ENCODE data around the gene NOP16. TPM values are rescaled to one million over a fixed set of nuclear protein-coding genes. Genes with fewer than 3 reads are reported as not detected.

Gene NOP16
- total and polyA plus RNA-seq, 2 of the 13 experiments (the other 11 are each of a cell fraction or from before 2014, with no cell fraction given), result 43.3 to 48.4 TPM

DNA sequence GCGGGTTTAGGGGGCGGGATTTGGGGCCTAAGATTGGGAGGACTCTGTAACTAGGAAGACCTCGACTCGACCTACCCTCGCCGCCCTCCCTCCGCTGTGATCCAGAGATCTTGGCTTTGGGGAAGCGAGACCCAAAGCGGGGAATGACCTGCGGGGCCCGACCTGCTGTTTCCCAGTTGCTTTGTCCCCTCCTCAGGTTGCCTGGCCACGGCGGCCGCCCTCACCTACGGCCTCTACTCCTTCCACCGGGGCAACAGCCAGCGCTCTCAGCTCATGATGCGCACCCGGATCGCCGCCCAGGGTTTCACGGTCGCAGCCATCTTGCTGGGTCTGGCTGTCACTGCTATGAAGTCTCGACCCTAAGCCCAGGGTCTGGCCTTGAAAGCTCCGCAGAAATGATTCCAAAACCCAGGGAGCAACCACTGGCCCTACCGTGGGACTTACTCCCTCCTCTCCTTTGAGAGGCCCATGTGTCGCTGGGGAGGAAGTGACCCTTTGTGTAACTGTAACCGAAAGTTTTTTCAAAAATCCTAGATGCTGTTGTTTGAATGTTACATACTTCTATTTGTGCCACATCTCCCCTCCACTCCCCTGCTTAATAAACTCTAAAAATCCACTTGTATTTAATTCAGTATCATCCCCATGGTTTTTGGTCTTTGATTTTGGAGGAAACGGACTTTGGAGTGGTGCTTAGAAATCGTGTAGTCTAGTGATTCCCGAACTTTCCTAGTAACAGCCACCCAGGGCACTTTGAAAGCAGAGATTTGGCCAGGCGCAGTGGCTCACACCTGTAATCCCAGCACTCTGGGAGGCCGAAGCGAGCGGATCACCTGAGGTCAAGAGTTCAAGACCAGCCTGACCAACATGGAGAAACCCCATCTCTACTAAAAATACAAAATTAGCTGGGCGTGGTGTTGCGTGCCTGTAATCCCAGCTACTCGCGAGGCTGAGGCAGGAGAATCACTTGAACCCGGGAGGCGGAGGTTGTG lies 1.0 kb upstream of the NOP16 start (continued):
- TF ChIP-seq, protein P1, sequence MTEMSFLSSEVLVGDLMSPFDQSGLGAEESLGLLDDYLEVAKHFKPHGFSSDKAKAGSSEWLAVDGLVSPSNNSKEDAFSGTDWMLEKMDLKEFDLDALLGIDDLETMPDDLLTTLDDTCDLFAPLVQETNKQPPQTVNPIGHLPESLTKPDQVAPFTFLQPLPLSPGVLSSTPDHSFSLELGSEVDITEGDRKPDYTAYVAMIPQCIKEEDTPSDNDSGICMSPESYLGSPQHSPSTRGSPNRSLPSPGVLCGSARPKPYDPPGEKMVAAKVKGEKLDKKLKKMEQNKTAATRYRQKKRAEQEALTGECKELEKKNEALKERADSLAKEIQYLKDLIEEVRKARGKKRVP (CRISPR knock-in tag; IDR thresholded peaks at IDR 0.05), result no peak; a peak in 1 of 4 replicates
- TF ChIP-seq, protein P2, sequence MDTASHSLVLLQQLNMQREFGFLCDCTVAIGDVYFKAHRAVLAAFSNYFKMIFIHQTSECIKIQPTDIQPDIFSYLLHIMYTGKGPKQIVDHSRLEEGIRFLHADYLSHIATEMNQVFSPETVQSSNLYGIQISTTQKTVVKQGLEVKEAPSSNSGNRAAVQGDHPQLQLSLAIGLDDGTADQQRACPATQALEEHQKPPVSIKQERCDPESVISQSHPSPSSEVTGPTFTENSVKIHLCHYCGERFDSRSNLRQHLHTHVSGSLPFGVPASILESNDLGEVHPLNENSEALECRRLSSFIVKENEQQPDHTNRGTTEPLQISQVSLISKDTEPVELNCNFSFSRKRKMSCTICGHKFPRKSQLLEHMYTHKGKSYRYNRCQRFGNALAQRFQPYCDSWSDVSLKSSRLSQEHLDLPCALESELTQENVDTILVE (CRISPR knock-in tag; IDR thresholded peaks at IDR 0.05), result no peak
- TF ChIP-seq, protein P3, sequence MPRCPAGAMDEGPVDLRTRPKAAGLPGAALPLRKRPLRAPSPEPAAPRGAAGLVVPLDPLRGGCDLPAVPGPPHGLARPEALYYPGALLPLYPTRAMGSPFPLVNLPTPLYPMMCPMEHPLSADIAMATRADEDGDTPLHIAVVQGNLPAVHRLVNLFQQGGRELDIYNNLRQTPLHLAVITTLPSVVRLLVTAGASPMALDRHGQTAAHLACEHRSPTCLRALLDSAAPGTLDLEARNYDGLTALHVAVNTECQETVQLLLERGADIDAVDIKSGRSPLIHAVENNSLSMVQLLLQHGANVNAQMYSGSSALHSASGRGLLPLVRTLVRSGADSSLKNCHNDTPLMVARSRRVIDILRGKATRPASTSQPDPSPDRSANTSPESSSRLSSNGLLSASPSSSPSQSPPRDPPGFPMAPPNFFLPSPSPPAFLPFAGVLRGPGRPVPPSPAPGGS (CRISPR knock-in tag; IDR thresholded peaks at IDR 0.05), result no peak
- TF ChIP-seq TMF1 (CRISPR knock-in tag; IDR thresholded peaks at IDR 0.05; ENCODE audit: low read depth) (no peak), ZKSCAN1 (IDR thresholded peaks at IDR 0.05; ENCODE audit: low read length) (no peak), MEIS2 (CRISPR knock-in tag; IDR thresholded peaks at IDR 0.05) (no peak; the same call in 1 of the 2 replicates), KLF9 (CRISPR knock-in tag; IDR thresholded peaks at IDR 0.05; ENCODE audit: low read depth) (no peak), ZNF451 (CRISPR knock-in tag; IDR thresholded peaks at IDR 0.05) (0 out of 2 replicates have a peak, but pooled peaks have one; percentile 44), ZNF562 (CRISPR knock-in tag; IDR thresholded peaks at IDR 0.05; ENCODE audit: borderline replicate concordance) (no peak), PAF1 (CRISPR knock-in tag; IDR thresholded peaks at IDR 0.05) (no peak), ZMYM2 (CRISPR knock-in tag; IDR thresholded peaks at IDR 0.05) (no peak), RCOR2 (CRISPR knock-in tag; IDR thresholded peaks at IDR 0.05) (no peak), MXD4 (CRISPR knock-in tag; IDR thresholded peaks at IDR 0.05) (0 out of 2 replicates have a peak, but pooled peaks have one; percentile 5), TOPORS (CRISPR knock-in tag; IDR thresholded peaks at IDR 0.05) (no peak), TBL1XR1 (IDR thresholded peaks at IDR 0.05; ENCODE audit: borderline replicate concordance, low read length, partially characterized antibody) (no peak), TARDBP (CRISPR knock-in tag; IDR thresholded peaks at IDR 0.05) (no peak), ISX (CRISPR knock-in tag; conservative IDR thresholded peaks at IDR 0.05) (no peak), POLR2A (IDR thresholded peaks at IDR 0.05; ENCODE audit: insufficient read depth in 1 of 2, low read depth in 2 of 2, low read length in 2 of 2) (peak; percentile 80 to 86), ZNF737 (CRISPR knock-in tag; IDR thresholded peaks at IDR 0.05; ENCODE audit: borderline replicate concordance) (no peak), MLLT10 (CRISPR knock-in tag; IDR thresholded peaks at IDR 0.05) (no peak)
- TF ChIP-seq, protein P4, sequence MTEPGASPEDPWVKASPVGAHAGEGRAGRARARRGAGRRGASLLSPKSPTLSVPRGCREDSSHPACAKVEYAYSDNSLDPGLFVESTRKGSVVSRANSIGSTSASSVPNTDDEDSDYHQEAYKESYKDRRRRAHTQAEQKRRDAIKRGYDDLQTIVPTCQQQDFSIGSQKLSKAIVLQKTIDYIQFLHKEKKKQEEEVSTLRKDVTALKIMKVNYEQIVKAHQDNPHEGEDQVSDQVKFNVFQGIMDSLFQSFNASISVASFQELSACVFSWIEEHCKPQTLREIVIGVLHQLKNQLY (CRISPR knock-in tag; IDR thresholded peaks at IDR 0.05), result no peak
- TF ChIP-seq, protein P5, sequence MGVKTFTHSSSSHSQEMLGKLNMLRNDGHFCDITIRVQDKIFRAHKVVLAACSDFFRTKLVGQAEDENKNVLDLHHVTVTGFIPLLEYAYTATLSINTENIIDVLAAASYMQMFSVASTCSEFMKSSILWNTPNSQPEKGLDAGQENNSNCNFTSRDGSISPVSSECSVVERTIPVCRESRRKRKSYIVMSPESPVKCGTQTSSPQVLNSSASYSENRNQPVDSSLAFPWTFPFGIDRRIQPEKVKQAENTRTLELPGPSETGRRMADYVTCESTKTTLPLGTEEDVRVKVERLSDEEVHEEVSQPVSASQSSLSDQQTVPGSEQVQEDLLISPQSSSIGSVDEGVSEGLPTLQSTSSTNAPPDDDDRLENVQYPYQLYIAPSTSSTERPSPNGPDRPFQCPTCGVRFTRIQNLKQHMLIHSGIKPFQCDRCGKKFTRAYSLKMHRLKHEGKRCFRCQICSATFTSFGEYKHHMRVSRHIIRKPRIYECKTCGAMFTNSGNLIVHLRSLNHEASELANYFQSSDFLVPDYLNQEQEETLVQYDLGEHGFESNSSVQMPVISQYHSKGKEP (CRISPR knock-in tag; IDR thresholded peaks at IDR 0.05), result no peak
- TF ChIP-seq, protein P6, sequence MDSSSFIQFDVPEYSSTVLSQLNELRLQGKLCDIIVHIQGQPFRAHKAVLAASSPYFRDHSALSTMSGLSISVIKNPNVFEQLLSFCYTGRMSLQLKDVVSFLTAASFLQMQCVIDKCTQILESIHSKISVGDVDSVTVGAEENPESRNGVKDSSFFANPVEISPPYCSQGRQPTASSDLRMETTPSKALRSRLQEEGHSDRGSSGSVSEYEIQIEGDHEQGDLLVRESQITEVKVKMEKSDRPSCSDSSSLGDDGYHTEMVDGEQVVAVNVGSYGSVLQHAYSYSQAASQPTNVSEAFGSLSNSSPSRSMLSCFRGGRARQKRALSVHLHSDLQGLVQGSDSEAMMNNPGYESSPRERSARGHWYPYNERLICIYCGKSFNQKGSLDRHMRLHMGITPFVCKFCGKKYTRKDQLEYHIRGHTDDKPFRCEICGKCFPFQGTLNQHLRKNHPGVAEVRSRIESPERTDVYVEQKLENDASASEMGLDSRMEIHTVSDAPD (CRISPR knock-in tag; IDR thresholded peaks at IDR 0.05), result no peak
